GM13977 (cell line): Measurements from ENCODE around the gene TRIM71.
"Not testable (repeated sequence)": the region's sequence is repeated elsewhere in the genome, so short reads cannot be mapped to it uniquely, and the experiment has no call there.

Experiments used
- DNase-seq: peaks from one replicate; pipeline ENCODE4 v3.0.0; 2012; ENCODE audit warnings: low spot score
- in situ Hi-C: fragments of 300-500 bp; cut with MboI; formaldehyde crosslinking; loops from one replicate; pipeline ENCODE4 v1.12.0; 2022; ENCODE audit warnings: low sequenced_read_pairs, low pct_unique_long_range_greater_than_20kb, mixed read lengths, inconsistent platforms; ENCODE audit not compliant: unreplicated experiment
- TF ChIP-seq, protein P1 (sequence below): IDR thresholded peaks from 2 replicates; pipeline ENCODE4 v1.5.1; 2012; ENCODE audit warnings: mild to moderate bottlenecking, control low read depth; ENCODE audit not compliant: insufficient read depth; ENCODE audit errors: extremely low read depth, missing control alignments

The TRIM71 gene

DNA sequence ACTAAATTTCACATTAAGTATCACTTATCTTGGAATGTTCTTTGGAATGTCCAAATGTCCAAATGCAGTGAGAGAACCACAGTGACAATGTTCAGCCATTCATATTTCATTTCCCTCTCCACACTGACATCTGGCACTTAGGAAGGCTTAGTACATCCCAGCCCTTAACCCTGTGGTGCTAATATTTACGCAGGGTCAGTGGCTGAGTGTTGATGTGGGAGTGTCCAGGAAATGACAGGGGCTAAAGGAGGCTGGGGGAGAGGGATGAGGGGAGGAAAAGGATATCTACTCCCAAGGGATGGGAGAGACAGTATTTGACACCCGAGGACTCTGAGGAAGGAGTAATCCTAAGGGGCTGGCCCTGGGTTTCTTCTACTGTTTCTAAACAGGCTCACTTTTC lies 119.5 kb downstream of the TRIM71 start:
- TF ChIP-seq, protein P1, sequence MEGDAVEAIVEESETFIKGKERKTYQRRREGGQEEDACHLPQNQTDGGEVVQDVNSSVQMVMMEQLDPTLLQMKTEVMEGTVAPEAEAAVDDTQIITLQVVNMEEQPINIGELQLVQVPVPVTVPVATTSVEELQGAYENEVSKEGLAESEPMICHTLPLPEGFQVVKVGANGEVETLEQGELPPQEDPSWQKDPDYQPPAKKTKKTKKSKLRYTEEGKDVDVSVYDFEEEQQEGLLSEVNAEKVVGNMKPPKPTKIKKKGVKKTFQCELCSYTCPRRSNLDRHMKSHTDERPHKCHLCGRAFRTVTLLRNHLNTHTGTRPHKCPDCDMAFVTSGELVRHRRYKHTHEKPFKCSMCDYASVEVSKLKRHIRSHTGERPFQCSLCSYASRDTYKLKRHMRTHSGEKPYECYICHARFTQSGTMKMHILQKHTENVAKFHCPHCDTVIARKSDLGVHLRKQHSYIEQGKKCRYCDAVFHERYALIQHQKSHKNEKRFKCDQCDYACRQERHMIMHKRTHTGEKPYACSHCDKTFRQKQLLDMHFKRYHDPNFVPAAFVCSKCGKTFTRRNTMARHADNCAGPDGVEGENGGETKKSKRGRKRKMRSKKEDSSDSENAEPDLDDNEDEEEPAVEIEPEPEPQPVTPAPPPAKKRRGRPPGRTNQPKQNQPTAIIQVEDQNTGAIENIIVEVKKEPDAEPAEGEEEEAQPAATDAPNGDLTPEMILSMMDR = no peak
- DNase-seq = no peak
- in situ Hi-C loops = loop anchor here (10.0 to 25.0 kb wide), 2 partner anchors 203 to 425 kb away; no protein-coding TSS in a partner anchor

DNA sequence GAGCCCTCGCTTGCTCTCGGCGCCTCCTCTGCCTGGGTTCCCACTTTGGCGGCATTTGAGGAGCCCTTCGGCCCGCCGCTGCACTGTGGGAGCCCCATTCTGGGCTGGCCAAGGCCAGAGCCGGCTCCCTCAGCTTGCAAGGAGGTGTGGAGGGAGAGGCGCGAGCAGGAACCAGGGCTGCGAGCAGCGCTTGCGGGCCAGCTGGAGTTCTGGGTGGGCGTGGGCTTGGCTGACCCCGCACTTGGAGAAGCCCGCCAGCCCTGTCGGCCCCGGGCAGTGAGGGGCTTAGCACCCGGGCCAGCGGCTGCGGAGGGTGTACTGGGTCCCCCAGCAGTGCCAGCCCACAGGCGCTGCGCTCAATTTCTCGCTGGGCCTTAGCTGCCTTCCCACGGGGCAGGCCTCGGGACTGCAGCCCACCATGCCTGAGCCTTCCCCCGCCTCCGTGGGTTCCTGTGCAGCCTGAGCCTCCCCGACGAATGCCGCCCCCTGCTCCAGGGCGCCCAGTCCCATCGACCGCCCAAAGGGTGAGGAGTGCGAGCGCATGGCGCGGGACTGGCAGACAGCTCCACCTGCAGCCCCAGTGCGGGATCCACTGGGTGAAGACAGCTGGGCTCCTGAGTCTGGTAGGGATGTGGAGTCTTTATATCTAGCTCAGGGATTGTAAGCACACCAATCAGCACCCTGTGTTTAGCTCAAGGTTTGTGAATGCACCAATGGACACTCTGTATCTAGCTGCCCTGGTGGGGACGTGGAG lies 121.9 kb downstream of the TRIM71 start:
- in situ Hi-C loops = loop anchor here (10.0 to 25.0 kb wide), 2 partner anchors 205 to 423 kb away; no protein-coding TSS in a partner anchor
- DNase-seq = not testable (repeated sequence)

DNA sequence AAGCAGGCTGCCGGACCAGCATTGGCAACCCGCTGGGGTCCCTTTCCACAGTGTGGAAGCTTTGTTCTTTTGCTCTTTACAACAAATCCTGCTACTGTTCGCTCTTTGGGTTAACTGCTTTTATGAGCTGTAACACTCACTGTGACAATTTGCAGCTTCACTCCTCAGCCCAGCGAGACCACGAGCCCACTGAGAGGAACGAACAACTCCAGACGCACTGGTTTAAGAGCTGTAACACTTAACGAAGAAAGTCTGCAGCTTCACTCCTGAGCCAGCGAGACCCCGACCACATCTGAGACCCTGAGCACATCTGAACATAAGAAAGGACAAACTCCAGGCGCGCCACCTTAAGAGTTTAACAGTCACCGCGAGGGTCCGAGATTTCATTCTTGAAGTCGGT lies 122.9 kb downstream of the TRIM71 start:
- TF ChIP-seq, protein P1 = no peak
- no peak for DNase-seq
- in situ Hi-C loops = loop anchor here (25.0 kb wide), 1 partner anchor 422 kb away; no protein-coding TSS in a partner anchor

DNA sequence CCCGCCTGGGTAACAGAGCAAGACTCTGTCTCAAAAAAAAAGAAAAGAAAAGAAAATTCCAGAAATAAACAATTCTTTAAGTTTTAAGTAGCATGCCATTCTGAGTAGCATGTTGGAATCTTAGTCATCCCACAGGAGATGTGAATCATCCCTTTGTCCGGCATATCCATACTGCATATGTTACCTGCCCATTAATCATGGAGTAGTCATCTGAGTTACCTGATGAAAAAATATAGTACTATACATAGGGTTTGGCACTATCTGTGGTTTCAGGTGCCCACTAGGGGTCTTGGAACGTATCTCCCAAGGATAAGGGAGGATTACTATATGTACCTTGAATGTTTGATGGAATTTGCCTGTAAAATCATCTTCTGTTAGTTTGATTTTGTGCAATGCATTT lies 127.3 kb downstream of the TRIM71 start:
- TF ChIP-seq, protein P1 = no peak
- in situ Hi-C loops = loop anchor here (25.0 kb wide), 1 partner anchor 417 kb away; no protein-coding TSS in a partner anchor
- no peak for DNase-seq

DNA sequence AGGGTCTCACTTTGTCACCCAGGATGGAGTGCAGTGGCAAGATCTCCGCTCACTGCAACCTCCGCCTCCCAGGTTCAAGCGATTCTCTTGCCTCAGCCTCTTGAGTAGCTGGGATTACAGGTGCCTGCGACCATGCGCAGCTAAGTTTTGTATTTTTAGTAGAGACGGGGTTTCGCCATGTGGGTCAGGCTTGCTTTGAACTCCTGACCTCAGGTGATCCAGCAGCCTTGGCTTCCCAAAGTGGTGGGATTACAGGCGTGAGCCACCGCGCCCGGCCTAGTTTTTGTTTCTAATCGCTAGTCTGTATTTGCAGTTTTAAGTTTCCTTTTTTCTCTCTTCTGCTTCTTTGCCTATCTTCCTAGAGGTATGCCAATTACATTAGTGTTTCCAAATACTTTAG lies 127.8 kb downstream of the TRIM71 start:
- DNase-seq = not testable (repeated sequence)
- in situ Hi-C loops = loop anchor here (25.0 kb wide), 1 partner anchor 417 kb away; no protein-coding TSS in a partner anchor

DNA sequence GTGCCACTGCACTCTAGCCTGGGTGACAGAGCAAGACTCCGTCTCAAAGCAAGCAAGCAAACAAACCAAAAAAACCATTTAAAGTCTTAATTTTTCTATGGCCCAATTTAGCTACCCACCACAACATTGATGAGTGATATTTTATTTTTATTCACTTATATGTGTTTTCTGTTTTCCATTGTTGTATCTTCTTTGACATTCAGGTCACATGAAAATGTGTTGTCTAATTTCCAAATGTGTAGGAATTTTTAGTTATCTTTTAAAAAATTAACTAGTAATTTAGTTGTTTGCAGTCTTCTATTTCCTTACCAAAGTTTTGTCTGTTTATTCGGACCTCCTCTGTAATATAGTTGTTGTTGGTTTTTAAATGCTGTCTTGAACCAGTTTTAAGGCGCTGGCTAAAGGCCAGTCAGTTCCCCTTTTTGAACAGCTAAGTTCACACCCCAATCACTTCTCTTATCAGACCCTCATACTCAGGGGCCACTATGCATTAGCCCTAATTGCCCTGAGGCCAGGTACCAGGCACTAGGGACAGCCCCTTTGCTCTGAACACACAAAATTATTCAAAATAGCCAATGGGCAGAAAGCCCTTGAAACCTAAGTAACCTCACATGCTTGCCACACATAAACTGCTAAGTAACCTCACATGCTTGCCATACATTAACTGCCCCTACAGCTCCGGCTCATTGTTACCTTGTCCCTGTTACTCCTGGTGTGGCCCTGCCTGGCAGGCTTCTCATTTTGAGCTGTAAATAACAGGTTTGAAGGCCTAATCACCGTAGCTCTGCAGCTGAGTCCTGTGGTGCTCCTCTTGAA lies 129.4 kb downstream of the TRIM71 start:
- TF ChIP-seq, protein P1 = no peak
- in situ Hi-C loops = loop anchor here (25.0 kb wide), 1 partner anchor 415 kb away; no protein-coding TSS in a partner anchor
- DNase-seq = no peak
